H1 (cell line): ENCODE results near the gene STK32A. TPM values are rescaled to one million over a fixed set of nuclear protein-coding genes. Genes with fewer than 3 reads are reported as not detected.

Experiments used
- CTCF ChIA-PET: fragments of 300-600 bp; sonication (Branson Sonifier 250); formaldehyde crosslinking; loops from one replicate; lab custom pipeline; 2021; ENCODE audit not compliant: partially characterized antibody; lab: Charles Lee
- POLR2A ChIA-PET: fragments of 300-600 bp; sonication (Branson Sonifier 250); formaldehyde crosslinking; loops from one replicate; lab custom pipeline; 2021; ENCODE audit warnings: inconsistent platforms; ENCODE audit not compliant: partially characterized antibody; lab: Charles Lee
- DNase-seq, 2 experiments: peaks; one replicate each; pipeline versions ENCODE4 v3.0.0 to v3.0.0-alpha.2; 2010 to 2022; ENCODE audit warnings: low spot score in 2 of 2, low read depth in 1 of 2, mixed read lengths in 1 of 2
- FAIRE-seq: peaks from 2 replicates; lab custom pipeline; 2011; peaks lifted over from hg19 to GRCh38; lab: Jason Lieb, UNC
- H2AFZ ChIP-seq: 2 replicates; pipeline ENCODE4 v1.8.1; 2012; ENCODE audit warnings: low read length, inconsistent platforms
- H2AK5ac ChIP-seq: 2 replicates; pipeline ENCODE4 v1.6.1; 2013; ENCODE audit warnings: low read depth, low read length
- H2BK120ac ChIP-seq: replicated peaks from 2 replicates; pipeline ENCODE3; 2013; ENCODE audit warnings: low read depth, low read length, inconsistent platforms
- H2BK12ac ChIP-seq: 2 replicates; pipeline ENCODE4 v1.6.1; 2013; ENCODE audit warnings: low read depth, low read length
- H2BK15ac ChIP-seq: 2 replicates; pipeline ENCODE4 v1.6.1; 2013; ENCODE audit warnings: low read length
- H2BK20ac ChIP-seq: 2 replicates; pipeline ENCODE4 v1.6.1; 2013; ENCODE audit warnings: low read length
- H2BK5ac ChIP-seq: 2 replicates; pipeline ENCODE4 v1.6.1; 2013; ENCODE audit warnings: low read depth, low read length
- H3K14ac ChIP-seq: 2 replicates; pipeline ENCODE4 v1.6.1; 2013; ENCODE audit warnings: inconsistent platforms; ENCODE audit not compliant: insufficient read length
- H3K18ac ChIP-seq: 2 replicates; pipeline ENCODE4 v1.6.1; 2013; ENCODE audit warnings: low read length; ENCODE audit errors: extremely low read depth
- H3K23ac ChIP-seq: 2 replicates; pipeline ENCODE4 v1.6.1; 2013; ENCODE audit warnings: inconsistent platforms; ENCODE audit not compliant: insufficient read length
- H3K23me2 ChIP-seq: 2 replicates; pipeline ENCODE4 v1.6.1; 2013; ENCODE audit warnings: low read depth, low read length
- H3K27ac ChIP-seq: 2 replicates; pipeline ENCODE4 v1.6.1; 2011; ENCODE audit warnings: low read depth, low read length, inconsistent platforms
- H3K27me3 ChIP-seq, 4 experiments: replicated peaks in 1 of 4; 1 replicate in 1 of 4; 2 replicates in 3 of 4; pipeline versions ENCODE4 v1.6.1 to v1.8.1; 2011 to 2013; ENCODE audit warnings: low read length in 3 of 4, mild to moderate bottlenecking in 3 of 4, inconsistent platforms in 2 of 4, mixed read lengths in 2 of 4, moderate library complexity in 1 of 4; ENCODE audit not compliant: control insufficient read depth in 3 of 4, insufficient read depth in 3 of 4; ENCODE audit errors: extremely low read depth in 1 of 4
- H3K36me3 ChIP-seq, 4 experiments: 2 replicates each; pipeline versions ENCODE4 v1.6.1 to v1.8.1; 2011 to 2013; ENCODE audit warnings: mild to moderate bottlenecking in 4 of 4, low read length in 3 of 4, moderate library complexity in 2 of 4, control low read depth in 1 of 4, inconsistent platforms in 1 of 4; ENCODE audit not compliant: insufficient read depth in 4 of 4, control insufficient read depth in 2 of 4
- H3K4ac ChIP-seq: replicated peaks from 2 replicates; pipeline ENCODE3; 2013; ENCODE audit warnings: low read length, low read depth, mixed read lengths, inconsistent platforms; ENCODE audit not compliant: insufficient read length
- H3K4me1 ChIP-seq, 4 experiments: replicated peaks in 1 of 4; 1 replicate in 1 of 4; 2 replicates in 3 of 4; pipeline versions ENCODE4 v1.6.1 to v1.8.1; 2011 to 2013; ENCODE audit warnings: low read length in 3 of 4, inconsistent platforms in 2 of 4, mixed read lengths in 1 of 4; ENCODE audit not compliant: insufficient read depth in 4 of 4, control insufficient read depth in 3 of 4
- H3K4me2 ChIP-seq, 2 experiments: 2 replicates each; pipeline versions ENCODE4 v1.6.1 to v1.8.1; 2011 to 2013; ENCODE audit warnings: low read depth in 2 of 2, low read length in 2 of 2, control low read depth in 1 of 2, inconsistent platforms in 1 of 2, mild to moderate bottlenecking in 1 of 2; ENCODE audit not compliant: insufficient read depth in 1 of 2
- H3K4me3 ChIP-seq, 4 experiments: fragments of 200-600, 300-600 bp in 1 of 4; sonication (generic), shearing (Covaris generic), sonication (Bioruptor Twin) in 1 of 4; 2 replicates each; pipeline versions ENCODE4 v1.5.1 to v1.8.1; 2011 to 2016; ENCODE audit warnings: low read length in 4 of 4, low read depth in 3 of 4, control low read depth in 2 of 4, inconsistent platforms in 2 of 4, mild to moderate bottlenecking in 2 of 4, mixed read lengths in 1 of 4, moderate library complexity in 1 of 4; ENCODE audit not compliant: insufficient read depth in 2 of 4; ENCODE audit errors: extremely low read depth in 1 of 4
- H3K56ac ChIP-seq: replicated peaks from 2 replicates; pipeline ENCODE3; 2013; ENCODE audit warnings: low read depth, mild to moderate bottlenecking, mixed read lengths, low read length, inconsistent platforms; ENCODE audit not compliant: insufficient read length
- H3K79me1 ChIP-seq: 2 replicates; pipeline ENCODE4 v1.6.1; 2013; ENCODE audit warnings: low read depth, low read length, control low read depth
- H3K79me2 ChIP-seq, 2 experiments: 2 replicates each; pipeline versions ENCODE4 v1.6.1 to v1.8.1; 2012 to 2013; ENCODE audit warnings: low read length in 2 of 2, mild to moderate bottlenecking in 2 of 2, inconsistent platforms in 1 of 2; ENCODE audit not compliant: insufficient read depth in 2 of 2, control insufficient read depth in 1 of 2
- H3K9ac ChIP-seq, 4 experiments: replicated peaks in 1 of 4; 1 replicate in 1 of 4; 2 replicates in 3 of 4; pipeline versions ENCODE4 v1.6.1 to v1.8.1; 2011 to 2013; ENCODE audit warnings: low read depth in 3 of 4, low read length in 3 of 4, control low read depth in 2 of 4, mild to moderate bottlenecking in 2 of 4, moderate library complexity in 2 of 4, inconsistent platforms in 1 of 4; ENCODE audit errors: extremely low read depth in 1 of 4
- H3K9me3 ChIP-seq, 2 experiments: 2 replicates each; pipeline versions ENCODE4 v1.6.1 to v1.8.1; 2012 to 2013; ENCODE audit warnings: mild to moderate bottlenecking in 2 of 2, moderate library complexity in 2 of 2, control low read depth in 1 of 2, inconsistent platforms in 1 of 2, low read depth in 1 of 2, low read length in 1 of 2, mixed read lengths in 1 of 2; ENCODE audit not compliant: insufficient read depth in 2 of 2
- H4K20me1 ChIP-seq, 2 experiments: replicated peaks in 1 of 2; 2 replicates each; pipeline versions ENCODE3 to v1.8.1; 2011 to 2013; ENCODE audit warnings: inconsistent platforms in 2 of 2, low read length in 2 of 2, mild to moderate bottlenecking in 1 of 2; ENCODE audit not compliant: insufficient read depth in 2 of 2, control insufficient read depth in 1 of 2
- H4K5ac ChIP-seq: 2 replicates; pipeline ENCODE4 v1.6.1; 2013; ENCODE audit warnings: low read length, low read depth, mixed read lengths, inconsistent platforms; ENCODE audit not compliant: insufficient read length
- H4K8ac ChIP-seq: 2 replicates; pipeline ENCODE4 v1.8.0; 2013; ENCODE audit warnings: mild to moderate bottlenecking, moderate library complexity, low read length, inconsistent platforms; ENCODE audit not compliant: insufficient read depth; ENCODE audit errors: extremely low read depth
- H4K91ac ChIP-seq: replicated peaks from 2 replicates; pipeline ENCODE3; 2013; ENCODE audit warnings: low read length, mixed read lengths, inconsistent platforms; ENCODE audit not compliant: insufficient read length
- BACH1 ChIP-seq: IDR thresholded peaks from 2 replicates; pipeline ENCODE4 v1.6.1; 2012; ENCODE audit warnings: low read length, improper control_type of control experiment
- BCL11A ChIP-seq, 2 experiments: IDR thresholded peaks; one replicate each; pipeline ENCODE4 v1.6.1; 2011; ENCODE audit warnings: low read depth in 2 of 2, low read length in 2 of 2, mild to moderate bottlenecking in 2 of 2
- E2F6 ChIP-seq: IDR thresholded peaks from 2 replicates; pipeline ENCODE4 v1.6.1; 2012; ENCODE audit warnings: inconsistent platforms
- HDAC6 ChIP-seq: IDR thresholded peaks from one replicate; pipeline ENCODE4 v1.7.1; 2012; ENCODE audit warnings: low read depth, mild to moderate bottlenecking, inconsistent platforms, low read length, moderate library complexity
- KDM5A ChIP-seq: fragments of 200-600 bp; IDR thresholded peaks from 2 replicates; pipeline ENCODE4 v1.7.1; 2012; ENCODE audit warnings: mild to moderate bottlenecking, low read length, inconsistent platforms, mixed read lengths
- NRF1 ChIP-seq: IDR thresholded peaks from 2 replicates; pipeline ENCODE4 v1.6.1; 2011; ENCODE audit warnings: mild to moderate bottlenecking, low read depth, low read length, improper control_type of control experiment
- RNF2 ChIP-seq: fragments of 200-900, 300-1000 bp; sonication (generic); IDR thresholded peaks from 2 replicates; pipeline ENCODE4 v1.7.1; 2016; ENCODE audit warnings: borderline replicate concordance, low read depth, mild to moderate bottlenecking, antibody characterized with exemption, low read length; ENCODE audit not compliant: poor library complexity, severe bottlenecking; ENCODE audit errors: missing control alignments
- SAP30 ChIP-seq: fragments of 300-600 bp; sonication (generic); IDR thresholded peaks from 2 replicates; pipeline ENCODE4 v1.7.1; 2012; ENCODE audit warnings: low read length, moderate library complexity, mild to moderate bottlenecking, inconsistent platforms; ENCODE audit not compliant: insufficient read depth, insufficient replicate concordance
- SIRT6 ChIP-seq: IDR thresholded peaks from one replicate; pipeline ENCODE4 v1.7.1; 2012; ENCODE audit warnings: low read length, inconsistent platforms
- SRF ChIP-seq: IDR thresholded peaks from 2 replicates; pipeline ENCODE4 v1.6.1; 2011; ENCODE audit warnings: mild to moderate bottlenecking, low read depth, low read length, moderate library complexity
- TBP ChIP-seq: IDR thresholded peaks from 2 replicates; pipeline ENCODE4 v1.6.1; 2011; ENCODE audit warnings: low read depth, low read length, improper control_type of control experiment
- TCF12 ChIP-seq: IDR thresholded peaks from 2 replicates; pipeline ENCODE4 v1.6.1; 2011; ENCODE audit warnings: low read depth, mild to moderate bottlenecking, low read length
- WGBS, 2 experiments: shearing (Covaris generic) in 1 of 2; methylation state at CpG; one replicate each; pipeline versions ENCODE4 v1.1.6 to v1.1.7; 2013 to 2015; ENCODE audit warnings: low lambda C conversion rate in 2 of 2, mixed read lengths in 2 of 2, inconsistent platforms in 1 of 2, low coverage in 1 of 2, missing lambda C conversion rate in 1 of 2; ENCODE audit not compliant: insufficient replicate concordance in 2 of 2, insufficient coverage in 1 of 2, insufficient read length in 1 of 2; ENCODE audit errors: extremely low coverage in 1 of 2, missing lambda C conversion rate in 1 of 2; 5-methylcytosine and 5-hydroxymethylcytosine counted together
- polyA plus RNA-seq, 7 experiments: library from polyadenylated mRNA; depleted of rRNA in 3 of 7; stranded (reverse) in 5 of 7; unstranded in 2 of 7; fragments of >200 nt in 5 of 7; fragments of 200-250 nt in 2 of 7; gene quantifications; 1 replicate in 5 of 7; 2 replicates in 1 of 7; 4 replicates in 1 of 7; pipeline versions ENCODE4 v1.2.1 to v1.2.3, GENCODE V29; 2011 to 2013; ENCODE audit warnings: missing spikeins in 2 of 7, mixed read lengths in 2 of 7
- total RNA-seq: library from RNA; stranded (reverse); fragmentation: NEBNext Ultra II Directional; extraction: Animal tissue kit (Norgen Biotek cat#: 25700); gene quantifications from 2 replicates; pipeline ENCODE4 v1.2.1, GENCODE V29; 2021

Gene STK32A
- total and polyA plus RNA-seq, 2 of the 8 experiments (the other 6 are each of a cell fraction or from before 2014, with no cell fraction given) = 1.3 to 2.5 TPM

GRCh38 chr5:147384346-147385193, 149.7 kb downstream of the STK32A start:
- H3K9ac ChIP-seq = no peak overlapping the region
- H3K79me2 ChIP-seq = no peaks in the 10 kb centered on the region
- no peak overlapping the region for H2BK20ac ChIP-seq
- H3K56ac ChIP-seq = no peak overlapping the region
- 81% methylated on average over 6 of the region's 6 CpGs; no CpG with 5 or more reads in 1 of the 2 experiments for WGBS, 2 experiments
- H3K4me2 ChIP-seq = no peak overlapping the region
- H2AFZ ChIP-seq = no peak overlapping the region
- no peak overlapping the region for H2BK12ac ChIP-seq
- H3K79me1 ChIP-seq = no peaks in the 10 kb centered on the region
- H3K4ac ChIP-seq = no peak overlapping the region
- H3K18ac ChIP-seq = no peak overlapping the region
- H4K91ac ChIP-seq = no peak overlapping the region
- H3K9me3 ChIP-seq = peaks cover under 1 to 2% of the 10 kb centered on the region in 2 experiments; a peak in 1 of 4 replicates
- H3K14ac ChIP-seq = no peak overlapping the region
- no peak overlapping the region for H3K23ac ChIP-seq
- no peak overlapping the region for H2BK5ac ChIP-seq
- H3K4me1 ChIP-seq = peaks cover 8 to 20% (median 14%) of the 10 kb centered on the region in 4 experiments; a peak in 6 of 7 replicates
- no peaks in the 10 kb centered on the region for H4K20me1 ChIP-seq
- H2BK15ac ChIP-seq = no peak overlapping the region
- no peak overlapping the region for H4K8ac ChIP-seq
- no peak overlapping the region for H2AK5ac ChIP-seq
- no peaks in the 10 kb centered on the region; a peak in 1 of 7 replicates for H3K27me3 ChIP-seq
- no peak overlapping the region for H4K5ac ChIP-seq
- DNase-seq (no peak), FAIRE-seq (no peak)
- CTCF ChIA-PET = interaction anchor here (0.6 to 3.1 kb wide), 6 partner anchors 7 to 212 kb away, joined by 3 to 24 read pairs (median 4); no protein-coding TSS in a partner anchor
- H3K36me3 ChIP-seq = no peaks in the 10 kb centered on the region
- no peak overlapping the region for H3K27ac ChIP-seq
- no peaks in the 10 kb centered on the region for H3K23me2 ChIP-seq
- H2BK120ac ChIP-seq = no peak overlapping the region
- POLR2A ChIA-PET = no interaction called here
- H3K4me3 ChIP-seq = no peak overlapping the region
- no peak for TF ChIP-seq E2F6
- no peak for TF ChIP-seq RNF2
- TF ChIP-seq SAP30 = no peak
- no peak for TF ChIP-seq NRF1
- TF ChIP-seq TBP = no peak
- no peak for TF ChIP-seq BCL11A (IDR thresholded peaks at IDR 0.05; ENCODE audit: low read depth in 2 of 2, low read length in 2 of 2)
- TF ChIP-seq SIRT6 = no peak
- TF ChIP-seq KDM5A = no peak
- TF ChIP-seq TCF12 = no peak
- TF ChIP-seq HDAC6 = no peak
- TF ChIP-seq SRF = no peak
- TF ChIP-seq BACH1 = no peak
